Hematopoietic multipotent progenitor cell (in vitro differentiated cells): ENCODE measurements around the gene EXOC4. TPM values are rescaled to one million over a fixed set of nuclear protein-coding genes. Genes with fewer than 3 reads are reported as not detected.

Source experiments
- DNase-seq, 3 donors: peaks; one replicate each; pipeline ENCODE4 v3.0.0-alpha.2; 2011 to 2015; ENCODE audit warnings: low read depth in 2 of 3, low spot score in 2 of 3
- total RNA-seq: library from RNA; depleted of rRNA; stranded (reverse); fragments of >200 nt; gene quantifications from one replicate; pipeline ENCODE4 v1.2.3, GENCODE V29; 2012

Gene EXOC4
- total RNA-seq, 1 donor, result 66.2 TPM

GRCh38 chr7:134030460-134030865, 777.6 kb downstream of the EXOC4 start:
- DNase-seq, result no peak

GRCh38 chr7:134031835-134032617, 779.1 kb downstream of the EXOC4 start:
- peak in 1 of 3 donors; percentile 67 for DNase-seq

GRCh38 chr7:134034652-134035051, 781.8 kb downstream of the EXOC4 start:
- no peak for DNase-seq

GRCh38 chr7:134037991-134038390, 785.1 kb downstream of the EXOC4 start:
- DNase-seq, result no peak

- no peak for DNase-seq
These were observed 788.1 kb downstream of the EXOC4 start for GRCh38 chr7:134040988-134041387.

GRCh38 chr7:134041477-134041876, 788.6 kb downstream of the EXOC4 start:
- no peak for DNase-seq

GRCh38 chr7:134042307-134042706, 789.4 kb downstream of the EXOC4 start:
- no peak for DNase-seq

GRCh38 chr7:134044682-134045081, 791.8 kb downstream of the EXOC4 start:
- DNase-seq, result no peak

- no peak for DNase-seq
These were observed 792.8 kb downstream of the EXOC4 start for GRCh38 chr7:134045716-134046115.

- no peak for DNase-seq
These were observed 793.8 kb downstream of the EXOC4 start for GRCh38 chr7:134046594-134047128.

- no peak for DNase-seq
These were observed 794.8 kb downstream of the EXOC4 start for GRCh38 chr7:134047675-134048074.

GRCh38 chr7:134048166-134048565, 795.3 kb downstream of the EXOC4 start:
- no peak for DNase-seq

- no peak for DNase-seq
These were observed 798.1 kb downstream of the EXOC4 start for GRCh38 chr7:134051020-134051419.

- no peak for DNase-seq
These were observed 803.9 kb downstream of the EXOC4 start for GRCh38 chr7:134056816-134057215.

GRCh38 chr7:134058521-134058920, 805.6 kb downstream of the EXOC4 start:
- no peak for DNase-seq

- no peak for DNase-seq
These were observed 806.1 kb downstream of the EXOC4 start for GRCh38 chr7:134058980-134059379.

- no peak for DNase-seq
These were observed 807.0 kb downstream of the EXOC4 start for GRCh38 chr7:134059921-134060320.

- DNase-seq, result no peak
These were observed 808.0 kb downstream of the EXOC4 start for GRCh38 chr7:134060874-134061273.

- DNase-seq, result no peak
These were observed 809.6 kb downstream of the EXOC4 start for GRCh38 chr7:134062460-134062859.

- no peak for DNase-seq
These were observed 812.5 kb downstream of the EXOC4 start for GRCh38 chr7:134065415-134065814.

- no peak for DNase-seq
These were observed 814.3 kb downstream of the EXOC4 start for GRCh38 chr7:134067164-134067563.

GRCh38 chr7:134068670-134069069, 815.8 kb downstream of the EXOC4 start:
- DNase-seq, result no peak
